Tibial nerve (tissue), 4 donors: Measurements from ENCODE around the gene WDR74. TPM values are rescaled to one million over a fixed set of nuclear protein-coding genes. Genes with fewer than 3 reads are reported as not detected.
"Not testable (repeated sequence)": the region's sequence is repeated elsewhere in the genome, so short reads cannot be mapped to it uniquely, and the experiment has no call there.

ENCODE experiments used
- DNase-seq, 2 donors: peaks; one replicate each; pipeline ENCODE4 v3.0.0-alpha.2; 2019; ENCODE audit warnings: low spot score in 2 of 2
- H3K27ac ChIP-seq, 4 donors: fragments of 200-600 bp; sonication (generic) in 3 of 4; one replicate each; pipeline ENCODE4 v1.5.1; 2017 to 2019; ENCODE audit warnings: mild to moderate bottlenecking in 1 of 4
- H3K27me3 ChIP-seq, 2 donors: fragments of 200-600 bp; sonication (generic) in 1 of 2; one replicate each; pipeline versions ENCODE4 v1.5.1 to v1.6.0; 2017 to 2019
- H3K36me3 ChIP-seq, 3 donors: fragments of 200-600 bp; sonication (generic); one replicate each; pipeline ENCODE4 v1.5.1; 2018 to 2019
- H3K4me1 ChIP-seq, 4 donors: fragments of 200-600 bp; sonication (generic) in 3 of 4; one replicate each; pipeline ENCODE4 v1.5.1; 2017 to 2019
- H3K4me3 ChIP-seq, 4 donors: fragments of 200-600 bp; sonication (generic) in 3 of 4; one replicate each; pipeline ENCODE4 v1.5.1; 2017 to 2019; ENCODE audit warnings: mild to moderate bottlenecking in 1 of 4, moderate library complexity in 1 of 4
- H3K9me3 ChIP-seq, 4 donors: fragments of 200-600 bp; sonication (generic) in 3 of 4; one replicate each; pipeline ENCODE4 v1.5.1; 2017 to 2019
- CTCF ChIP-seq, 5 experiments: fragments of 200-600 bp in 3 of 5; fragments of 450-650 bp in 2 of 5; sonication (generic) in 3 of 5; IDR thresholded peaks; one replicate each; pipeline ENCODE4 v1.5.1; 2016 to 2019; ENCODE audit warnings: antibody characterized with exemption in 5 of 5, mild to moderate bottlenecking in 3 of 5, moderate library complexity in 2 of 5
- EP300 ChIP-seq, 2 donors: sonication (generic); formaldehyde crosslinking; IDR thresholded peaks; one replicate each; pipeline ENCODE4 v1.6.1; 2017; ENCODE audit warnings: antibody characterized with exemption in 2 of 2, mild to moderate bottlenecking in 1 of 2
- POLR2A ChIP-seq, 2 donors: fragments of 450-650 bp; IDR thresholded peaks; one replicate each; pipeline ENCODE4 v1.6.1; 2017; ENCODE audit warnings: antibody characterized with exemption in 2 of 2, mild to moderate bottlenecking in 2 of 2, moderate library complexity in 2 of 2
- WGBS, 2 donors: methylation state at CpG; one replicate each; pipeline ENCODE4 v1.1.5; 2018; 5-methylcytosine and 5-hydroxymethylcytosine counted together
- total RNA-seq, 4 donors: library from RNA; depleted of rRNA; stranded (reverse); fragments of >200 nt; gene quantifications; one replicate each; pipeline ENCODE4 v1.1.0, GENCODE V29; 2016

WDR74 gene
- total RNA-seq, 4 donors from 2014 or later, result 31.7 to 75.0 (median 48.0) TPM

DNA sequence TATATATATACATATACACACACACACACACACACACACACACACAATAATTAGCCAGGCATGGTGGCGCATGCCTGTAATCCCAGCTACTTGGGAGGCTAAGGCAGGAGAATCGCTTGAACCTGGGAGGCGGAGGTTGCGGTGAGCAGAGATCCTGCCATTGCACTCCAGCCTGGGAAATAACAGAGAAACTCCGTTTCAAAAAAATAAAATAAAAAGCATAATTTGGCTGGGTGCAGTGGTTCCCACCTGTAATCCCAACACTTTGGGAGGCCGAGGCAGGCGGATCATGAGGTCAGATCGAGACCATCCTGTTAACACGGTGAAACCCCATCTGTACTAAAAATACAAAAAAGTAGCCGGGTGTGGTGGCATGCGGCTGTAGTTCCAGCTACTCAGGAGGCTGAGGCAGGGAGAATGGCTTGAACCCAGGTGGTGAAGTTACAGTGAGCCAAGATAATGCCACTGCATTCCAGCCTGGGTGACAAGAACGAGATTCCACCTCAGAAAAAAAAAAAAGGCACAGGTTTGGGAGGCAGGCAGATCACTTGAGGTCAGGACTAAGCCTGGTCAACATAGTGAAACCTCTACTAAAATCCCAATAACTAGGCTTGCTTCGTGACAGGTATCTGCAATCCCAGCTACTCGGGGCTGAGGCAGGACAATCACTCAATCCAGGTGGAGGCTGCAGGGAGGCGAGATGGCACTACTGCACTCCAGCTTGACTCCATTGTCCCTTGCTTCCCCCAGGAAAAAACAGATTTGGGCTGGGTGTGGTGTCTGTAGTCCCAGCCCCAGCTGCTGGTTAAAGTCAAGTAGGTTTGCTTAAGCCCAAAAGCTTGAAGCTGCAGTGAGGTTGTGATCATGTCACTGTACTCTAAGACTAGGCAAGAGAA lies 11.8 kb upstream of the WDR74 start:
- Histone ChIP-seq H3K27ac (no peak overlapping the region), H3K27me3 (no peaks in the 10 kb centered on the region), H3K36me3 (peaks cover 0 to 33% (median 4%) of the 10 kb centered on the region in 3 donors), H3K4me1 (peaks cover 3 to 27% (median 18%) of the 10 kb centered on the region in 4 donors), H3K4me3 (no peak overlapping the region), H3K9me3 (no peaks in the 10 kb centered on the region)
- 57 to 63% methylated on average over 14 to 15 of the region's 15 CpGs for WGBS, 2 donors
- TF ChIP-seq EP300 (IDR thresholded peaks at IDR 0.05), result no peak
- no peak for TF ChIP-seq POLR2A (IDR thresholded peaks at IDR 0.05)
- no peak for TF ChIP-seq CTCF (IDR thresholded peaks at IDR 0.05)
- DNase-seq, result no peak

DNA sequence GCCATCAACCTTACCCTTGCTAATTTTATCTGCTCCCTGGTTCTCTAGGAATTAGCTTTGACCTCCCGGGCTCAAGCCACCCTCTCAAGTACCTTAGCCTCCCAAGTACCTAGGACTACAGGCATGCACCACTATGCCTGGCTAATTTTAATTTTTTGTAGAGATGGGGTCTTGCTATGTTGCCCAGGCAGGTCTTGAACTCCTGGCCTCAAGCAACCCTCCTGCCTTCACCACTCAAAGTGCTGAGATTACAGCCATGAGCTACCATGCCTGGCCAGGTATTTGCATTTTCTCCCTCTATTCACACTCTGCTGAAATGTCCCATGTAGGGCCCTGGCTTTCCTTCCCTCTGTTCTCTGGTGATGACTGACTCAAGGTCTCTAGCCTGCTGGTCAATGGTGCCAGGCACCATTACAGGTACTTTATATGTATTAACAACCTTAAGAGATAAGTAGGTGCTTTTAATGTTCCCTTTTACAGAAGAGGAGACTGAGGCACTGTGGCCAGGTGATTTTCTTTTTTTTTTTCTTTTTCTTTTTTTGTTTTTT lies 8.5 kb upstream of the WDR74 start:
- H3K4me3 ChIP-seq, result no peak overlapping the region
- 89 to 93% methylated on average over 1 of the region's 1 CpG for WGBS, 2 donors
- no peaks in the 10 kb centered on the region for H3K27me3 ChIP-seq
- DNase-seq, result no peak
- no peaks in the 10 kb centered on the region for H3K9me3 ChIP-seq
- no peak overlapping the region for H3K27ac ChIP-seq
- peaks cover 0 to 20% (median 0%) of the 10 kb centered on the region in 3 donors for H3K36me3 ChIP-seq
- no peak for TF ChIP-seq POLR2A (IDR thresholded peaks at IDR 0.05)
- TF ChIP-seq CTCF (IDR thresholded peaks at IDR 0.05), result no peak
- no peak for TF ChIP-seq EP300 (IDR thresholded peaks at IDR 0.05)
- H3K4me1 ChIP-seq, result peaks cover 0 to 4% (median 0%) of the 10 kb centered on the region in 4 donors

- no peak overlapping the region for H3K4me3 ChIP-seq
- WGBS, 2 donors, result 89 to 91% methylated on average over 3 of the region's 3 CpGs
Measured at GRCh38 chr11:62846177-62846576, 6.8 kb upstream of the WDR74 start.

GRCh38 chr11:62844154-62844553 lies 4.8 kb upstream of the WDR74 start:
- TF ChIP-seq POLR2A (IDR thresholded peaks at IDR 0.05) (no peak), CTCF (IDR thresholded peaks at IDR 0.05) (no peak), EP300 (IDR thresholded peaks at IDR 0.05) (no peak)
- WGBS, 2 donors, result 95 to 96% methylated on average over 3 of the region's 3 CpGs

More at GRCh38 chr11:62846177-62846576, 6.8 kb upstream of the WDR74 start:
- DNase-seq, result no peak
- H3K27me3 ChIP-seq, result no peaks in the 10 kb centered on the region
- no peak overlapping the region for H3K27ac ChIP-seq
- H3K36me3 ChIP-seq, result peaks cover 0 to 3% (median 0%) of the 10 kb centered on the region in 3 donors
- no peaks in the 10 kb centered on the region for H3K9me3 ChIP-seq
- H3K4me1 ChIP-seq, result peaks cover 0 to 11% (median 6%) of the 10 kb centered on the region in 4 donors
- TF ChIP-seq CTCF (IDR thresholded peaks at IDR 0.05) (no peak), EP300 (IDR thresholded peaks at IDR 0.05) (no peak), POLR2A (IDR thresholded peaks at IDR 0.05) (no peak)

DNA sequence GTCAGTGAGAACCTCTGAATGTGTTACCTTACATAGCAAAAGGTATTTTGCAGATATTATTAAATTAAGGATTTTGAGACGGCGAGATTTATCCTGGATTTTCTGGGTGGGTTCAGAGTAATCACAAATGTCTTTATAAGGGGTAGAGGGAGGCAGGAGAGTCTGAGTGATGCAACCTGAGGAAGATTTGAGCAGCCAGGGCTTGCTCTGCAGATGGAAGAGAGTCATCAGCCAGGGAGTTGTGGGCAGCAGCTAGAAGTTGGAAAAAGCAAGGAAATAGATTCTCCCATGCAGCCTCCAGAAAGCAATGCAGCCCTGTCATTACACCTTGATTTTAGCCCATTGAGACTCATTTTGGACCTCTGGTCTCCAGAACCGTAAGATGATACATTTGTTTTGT lies 4.1 kb upstream of the WDR74 start:
- H3K9me3 ChIP-seq, result no peaks in the 10 kb centered on the region
- peaks cover 0 to 18% (median 7%) of the 10 kb centered on the region in 4 donors for H3K4me1 ChIP-seq
- H3K4me3 ChIP-seq, result no peak overlapping the region
- no peak for DNase-seq
- 93 to 94% methylated on average over 3 of the region's 3 CpGs for WGBS, 2 donors
- H3K36me3 ChIP-seq, result no peaks in the 10 kb centered on the region
- H3K27me3 ChIP-seq, result no peaks in the 10 kb centered on the region
- H3K27ac ChIP-seq, result peak overlapping the region in 1 of 4 donors; percentile 99
- TF ChIP-seq CTCF (IDR thresholded peaks at IDR 0.05) (no peak), EP300 (IDR thresholded peaks at IDR 0.05) (no peak), POLR2A (IDR thresholded peaks at IDR 0.05) (no peak)

More at GRCh38 chr11:62844154-62844553, 4.8 kb upstream of the WDR74 start:
- no peak overlapping the region for H3K27ac ChIP-seq
- H3K9me3 ChIP-seq, result no peaks in the 10 kb centered on the region
- no peak overlapping the region for H3K4me3 ChIP-seq
- no peak for DNase-seq
- H3K27me3 ChIP-seq, result no peaks in the 10 kb centered on the region
- H3K36me3 ChIP-seq, result no peaks in the 10 kb centered on the region
- H3K4me1 ChIP-seq, result peaks cover 0 to 12% (median 6%) of the 10 kb centered on the region in 4 donors

GRCh38 chr11:62842891-62843290 lies 3.5 kb upstream of the WDR74 start:
- Histone ChIP-seq H3K4me3 (peak overlapping the region in 2 of 4 donors; percentile 69 to 77), H3K27ac (peak overlapping the region; percentile 98 to 100 (median 99)), H3K4me1 (peaks cover 0 to 24% (median 7%) of the 10 kb centered on the region in 4 donors)
- not testable (repeated sequence) for H3K9me3 ChIP-seq, H3K36me3 ChIP-seq, H3K27me3 ChIP-seq, DNase-seq
- 79 to 82% methylated on average over 9 of the region's 9 CpGs for WGBS, 2 donors
